ENCODE data around the gene EYA4. TPM values are rescaled to one million over a fixed set of nuclear protein-coding genes. Genes with fewer than 3 reads are reported as not detected.

Gene EYA4
- total RNA-seq, 1 experiment from 2014 or later: not detected

GRCh38 chr6:133546098-133546497 lies 304.9 kb downstream of the EYA4 start:
- ATAC-seq (no peak), DNase-seq (ENCODE audit: low read depth, low spot score) (no peak)
- Histone ChIP-seq H3K4me1 (ENCODE audit: control insufficient read depth, insufficient read depth, low read length) (no peaks in the 10 kb centered on the region), H3K36me3 (ENCODE audit: control insufficient read depth, insufficient read depth, low read length) (no peaks in the 10 kb centered on the region), H3K4me3 (ENCODE audit: low read depth in 2 of 2, low read length in 2 of 2) (no peak overlapping the region), H3K27ac (ENCODE audit: low read length) (no peak overlapping the region), H3K27me3 (ENCODE audit: control insufficient read depth, insufficient read depth, low read length) (no peaks in the 10 kb centered on the region), H3K9me3 (ENCODE audit: control insufficient read depth, insufficient read depth, low read depth, low read length) (no peaks in the 10 kb centered on the region)
- no TSS peak for BruUV-seq (replicated peaks)
- intact Hi-C loops (cut with micrococcal nuclease; ENCODE audit: unreplicated experiment) (no loop called here), in situ Hi-C loops (cut with HindIII; ENCODE audit: low pct_unique_long_range_greater_than_20kb, low sequenced_read_pairs) (no loop called here)
- TF ChIP-seq SIN3A (IDR thresholded peaks at IDR 0.05; ENCODE audit: borderline replicate concordance, insufficient read depth, low read depth, low read length) (no peak), POLR2AphosphoS5 (IDR thresholded peaks at IDR 0.05; ENCODE audit: low read depth, low read length) (no peak), TCF7L2 (IDR thresholded peaks at IDR 0.05; ENCODE audit: low read depth, low read length) (no peak), REST (IDR thresholded peaks at IDR 0.05; ENCODE audit: insufficient read depth in 1 of 2, low read depth in 2 of 2, low read length in 1 of 2) (no peak), CTCF (IDR thresholded peaks at IDR 0.05) (no peak)
- ChIA-PET POLR2A (no interaction called here), CTCF (no interaction called here)

- no peak overlapping the region for H3K27ac ChIP-seq (ENCODE audit: low read length)
- DNase-seq (ENCODE audit: low read depth, low spot score): no peak
- ChIA-PET POLR2A (no interaction called here), CTCF (no interaction called here)
- no peaks in the 10 kb centered on the region for H3K9me3 ChIP-seq (ENCODE audit: control insufficient read depth, insufficient read depth, low read depth, low read length)
- ATAC-seq: no peak
- H3K36me3 ChIP-seq (ENCODE audit: control insufficient read depth, insufficient read depth, low read length): no peaks in the 10 kb centered on the region
- BruUV-seq (replicated peaks): no TSS peak
- intact Hi-C loops (cut with micrococcal nuclease; ENCODE audit: unreplicated experiment) (no loop called here), in situ Hi-C loops (cut with HindIII; ENCODE audit: low pct_unique_long_range_greater_than_20kb, low sequenced_read_pairs) (no loop called here)
- H3K27me3 ChIP-seq (ENCODE audit: control insufficient read depth, insufficient read depth, low read length): no peaks in the 10 kb centered on the region
- H3K4me3 ChIP-seq (ENCODE audit: low read depth in 2 of 2, low read length in 2 of 2): no peak overlapping the region
- H3K4me1 ChIP-seq (ENCODE audit: control insufficient read depth, insufficient read depth, low read length): no peaks in the 10 kb centered on the region
- no peak for TF ChIP-seq CTCF (IDR thresholded peaks at IDR 0.05)
- TF ChIP-seq SIN3A (IDR thresholded peaks at IDR 0.05; ENCODE audit: borderline replicate concordance, insufficient read depth, low read depth, low read length): no peak
- TF ChIP-seq POLR2AphosphoS5 (IDR thresholded peaks at IDR 0.05; ENCODE audit: low read depth, low read length): no peak
- no peak for TF ChIP-seq TCF7L2 (IDR thresholded peaks at IDR 0.05; ENCODE audit: low read depth, low read length)
- no peak for TF ChIP-seq REST (IDR thresholded peaks at IDR 0.05; ENCODE audit: insufficient read depth in 1 of 2, low read depth in 2 of 2, low read length in 1 of 2)
Measured at GRCh38 chr6:133547136-133547535, 306.0 kb downstream of the EYA4 start.

Data from Panc1 (cell line).